Breast epithelium (tissue), 3 donors: ENCODE measurements around the gene FTO.
A peak's percentile ranks its signal among the peaks of the same experiment; 100 is the strongest.

Experiments used
- CTCF ChIP-seq, 3 donors: fragments of 450-650 bp; IDR thresholded peaks; one replicate each; pipeline ENCODE4 v1.5.1; 2016 to 2017; ENCODE audit warnings: antibody characterized with exemption in 3 of 3, mild to moderate bottlenecking in 3 of 3, moderate library complexity in 3 of 3
- POLR2A ChIP-seq: fragments of 450-650 bp; IDR thresholded peaks from one replicate; pipeline ENCODE4 v1.6.1; 2016; ENCODE audit warnings: antibody characterized with exemption, mild to moderate bottlenecking, moderate library complexity
- POLR2AphosphoS5 ChIP-seq, 3 donors: sonication (generic); formaldehyde crosslinking; IDR thresholded peaks; one replicate each; pipeline ENCODE4 v1.6.1; 2017; ENCODE audit warnings: antibody characterized with exemption in 3 of 3

GRCh38 chr16:53773150-53773846 is 69.3 kb downstream of the FTO start:
- no peak for TF ChIP-seq POLR2A
- TF ChIP-seq CTCF (IDR thresholded peaks at IDR 0.05), result peak in 2 of 3 donors; percentile 60 to 70
- peak in 1 of 3 donors; percentile 48 for TF ChIP-seq POLR2AphosphoS5 (IDR thresholded peaks at IDR 0.05)
